HG03469 (cell line): ENCODE results near the gene POU2F1.

Source experiments
- ATAC-seq: cut with Tn5 transposase; IDR thresholded peaks from one replicate; pipeline ENCODE4 v1.9.1; 2021; ENCODE audit warnings: mild to moderate bottlenecking, moderate library complexity, moderate number of reproducible peaks; ENCODE audit not compliant: unreplicated experiment

POU2F1 gene

DNA sequence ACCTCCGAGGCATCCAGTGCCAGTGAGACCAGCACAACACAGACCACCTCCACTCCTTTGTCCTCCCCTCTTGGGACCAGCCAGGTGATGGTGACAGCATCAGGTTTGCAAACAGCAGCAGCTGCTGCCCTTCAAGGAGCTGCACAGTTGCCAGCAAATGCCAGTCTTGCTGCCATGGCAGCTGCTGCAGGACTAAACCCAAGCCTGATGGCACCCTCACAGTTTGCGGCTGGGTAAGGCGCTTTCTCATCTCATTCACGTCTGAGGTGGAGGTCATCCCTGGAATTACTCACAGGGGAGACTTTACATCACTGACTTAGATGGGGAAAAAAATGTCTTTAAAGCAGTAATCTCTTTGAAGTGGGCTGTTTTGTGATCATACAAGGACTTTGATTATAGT, 191.4 kb downstream of the POU2F1 start:
- ATAC-seq, result no peak

DNA sequence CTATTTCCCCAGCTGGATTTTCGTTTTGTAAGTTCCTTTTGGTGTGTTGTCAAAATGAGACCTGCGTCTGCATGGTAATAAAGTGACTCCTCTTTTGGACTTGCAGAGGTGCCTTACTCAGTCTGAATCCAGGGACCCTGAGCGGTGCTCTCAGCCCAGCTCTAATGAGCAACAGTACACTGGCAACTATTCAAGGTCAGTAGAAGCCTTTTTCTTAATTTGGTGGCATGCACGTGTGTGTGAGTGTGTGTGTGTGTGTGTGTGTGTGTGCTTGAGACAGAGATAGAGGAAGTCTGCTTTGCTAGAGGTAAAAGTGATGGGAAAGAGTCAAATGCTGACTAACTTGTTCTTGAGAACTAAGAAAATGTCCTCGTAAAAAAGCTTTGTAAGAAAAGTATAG, 192.2 kb downstream of the POU2F1 start:
- no peak for ATAC-seq

DNA sequence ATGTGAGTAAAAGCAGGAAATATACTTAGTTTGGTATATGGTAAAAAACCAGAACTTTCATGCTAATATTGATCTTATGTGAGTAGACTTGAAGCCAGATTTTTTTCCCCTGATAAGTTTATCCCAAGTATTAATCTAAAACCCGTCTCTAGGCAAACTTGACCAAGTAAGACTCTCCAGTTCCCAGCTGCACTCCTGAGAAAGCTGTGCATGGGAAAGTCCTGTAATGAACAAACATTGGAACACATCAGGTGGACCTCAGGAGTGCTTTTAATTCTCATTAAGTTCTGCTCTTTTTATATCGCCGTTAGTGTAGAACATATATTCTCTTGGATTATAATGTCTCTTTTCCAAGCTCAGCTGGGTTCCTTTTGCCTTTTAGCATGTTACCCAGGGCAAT, 192.6 kb downstream of the POU2F1 start:
- no peak for ATAC-seq

DNA sequence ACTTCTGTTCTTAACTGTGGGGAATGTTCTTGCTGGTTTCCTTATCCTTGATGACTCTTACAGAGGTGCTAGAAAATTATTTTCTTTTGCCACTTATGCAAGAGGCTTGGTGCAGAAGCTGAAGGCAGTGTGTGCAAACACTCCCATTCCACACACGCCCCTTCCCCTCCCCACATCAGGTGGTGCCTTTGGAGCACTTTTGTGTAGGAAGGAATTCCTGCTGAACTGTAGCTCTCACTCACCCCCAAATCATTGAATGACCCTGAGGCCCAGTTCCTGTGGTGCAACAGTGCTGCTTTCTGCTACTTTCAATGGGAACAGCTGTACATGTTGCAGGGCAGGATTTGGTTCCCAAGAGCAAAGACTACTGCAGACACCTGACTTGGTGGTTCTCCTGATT, 195.8 kb downstream of the POU2F1 start:
- no peak for ATAC-seq

DNA sequence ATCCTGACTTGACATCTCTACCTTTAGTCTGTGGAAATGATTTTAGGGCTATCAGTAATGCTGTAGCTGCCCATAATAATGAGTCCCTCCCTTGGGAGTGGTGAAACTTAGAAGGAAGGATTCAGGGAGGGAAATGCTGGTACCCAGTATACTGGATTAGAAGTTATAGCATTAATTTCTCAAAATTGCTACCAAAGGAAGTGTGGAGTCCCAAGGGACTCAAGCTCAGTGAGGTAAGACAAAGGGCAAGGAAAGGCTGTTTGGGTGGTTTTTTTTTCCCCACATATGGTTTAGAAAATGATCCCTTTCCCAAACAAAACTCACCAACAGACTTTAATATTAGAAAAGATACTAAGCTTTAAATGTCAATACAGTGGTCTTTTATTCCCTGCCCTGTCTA, 197.7 kb downstream of the POU2F1 start:
- ATAC-seq, result no peak

DNA sequence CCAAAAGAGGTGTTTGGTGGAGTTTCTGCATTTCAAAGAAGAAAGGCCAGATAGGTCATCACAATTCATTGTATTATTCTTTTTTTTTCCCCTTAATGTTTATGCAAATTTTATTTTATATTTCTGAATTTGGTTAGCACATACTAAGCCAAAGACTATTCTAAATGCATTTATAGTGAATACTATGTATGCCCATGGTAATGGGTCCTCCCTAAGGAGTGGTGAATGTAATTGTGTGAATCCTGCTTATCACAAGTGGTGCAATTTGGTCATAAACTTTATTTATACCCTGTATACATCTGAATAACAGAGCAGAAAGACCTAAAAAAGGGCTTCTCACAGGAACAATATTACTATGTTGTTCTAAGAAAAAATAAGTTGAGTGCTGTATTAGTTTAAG, 198.6 kb downstream of the POU2F1 start:
- ATAC-seq, result no peak

DNA sequence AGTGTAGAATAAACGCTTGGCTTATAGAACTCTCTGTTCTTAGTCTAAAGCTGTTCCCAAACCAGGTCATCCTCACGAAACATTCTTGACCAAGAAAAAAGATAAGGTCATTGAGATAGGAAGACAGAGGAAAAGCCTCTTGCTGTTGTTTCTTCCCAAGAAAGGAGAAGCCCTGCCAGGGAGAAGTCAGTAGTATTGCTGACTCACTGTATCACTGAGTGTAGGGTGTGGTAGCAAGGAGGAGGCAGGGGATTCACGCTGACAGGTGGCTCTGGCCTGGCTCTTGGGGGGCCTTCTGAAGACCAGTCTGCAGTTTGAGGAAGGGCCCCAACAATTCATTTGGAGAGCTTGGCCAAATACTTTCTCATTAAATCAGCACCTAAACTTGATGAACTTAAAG, 199.8 kb downstream of the POU2F1 start:
- ATAC-seq, result no peak

DNA sequence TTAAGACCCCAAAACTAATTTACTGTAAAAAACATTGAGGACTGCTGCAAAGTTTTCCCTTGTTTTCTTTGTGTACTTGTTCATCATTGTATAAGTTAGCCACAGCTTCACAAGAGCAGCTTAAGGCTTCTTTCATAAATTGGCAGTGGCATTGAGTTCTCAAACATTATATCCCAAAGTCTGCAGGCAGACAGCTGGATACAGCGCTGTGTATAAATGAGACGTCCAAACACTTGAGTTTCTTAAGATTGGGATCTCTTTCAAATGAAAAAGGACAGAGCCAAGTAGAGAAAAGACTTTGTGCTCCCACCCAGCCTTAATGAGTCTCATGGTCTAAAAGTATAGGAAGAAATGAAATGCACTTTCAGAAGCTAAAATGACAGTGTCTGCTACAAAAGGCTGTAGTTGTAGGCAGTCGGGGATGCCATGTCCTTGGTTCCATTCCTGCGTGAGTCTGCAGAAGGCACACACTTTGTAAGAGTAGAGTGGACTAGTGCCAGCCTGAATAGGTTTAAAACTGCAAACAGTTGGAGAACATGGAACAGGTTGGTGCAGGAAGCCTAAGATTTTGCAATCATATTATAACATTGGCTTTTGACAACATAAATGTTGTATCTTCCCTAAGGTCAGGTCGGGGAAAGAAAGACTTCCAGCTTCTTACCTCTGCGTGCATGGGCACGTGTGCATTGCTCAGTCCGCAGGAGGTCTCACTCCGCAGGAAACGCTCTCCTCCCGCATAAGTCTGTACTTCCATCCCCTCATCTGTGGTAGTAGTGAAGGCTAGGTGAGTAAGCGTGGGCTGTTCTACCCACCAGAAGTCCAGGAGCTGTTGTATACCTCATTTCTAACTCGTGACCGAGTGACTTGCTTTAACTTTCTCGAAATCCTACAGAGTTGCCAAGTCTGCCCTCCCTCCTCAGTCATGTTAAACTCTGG, 203.3 kb downstream of the POU2F1 start:
- no peak for ATAC-seq

DNA sequence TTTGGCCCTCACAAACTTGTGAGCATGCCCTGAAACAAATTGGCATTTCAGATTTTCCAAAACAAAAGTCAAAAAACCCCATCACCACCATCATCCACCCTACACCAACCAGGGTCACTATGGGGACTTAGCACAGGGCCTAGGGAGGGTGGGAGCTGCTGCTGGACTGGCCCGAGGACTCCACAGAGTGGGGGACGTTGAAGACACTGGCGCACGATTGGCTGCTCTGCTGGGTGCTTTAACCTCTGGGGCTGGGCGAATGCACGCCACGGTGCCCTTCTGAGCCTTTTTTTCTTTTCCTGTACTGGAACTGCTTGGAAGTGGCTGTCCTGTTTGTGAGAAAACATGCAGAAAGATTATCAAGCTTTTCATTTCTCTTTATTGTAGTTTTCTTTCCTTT, 204.8 kb downstream of the POU2F1 start:
- ATAC-seq, result no peak

DNA sequence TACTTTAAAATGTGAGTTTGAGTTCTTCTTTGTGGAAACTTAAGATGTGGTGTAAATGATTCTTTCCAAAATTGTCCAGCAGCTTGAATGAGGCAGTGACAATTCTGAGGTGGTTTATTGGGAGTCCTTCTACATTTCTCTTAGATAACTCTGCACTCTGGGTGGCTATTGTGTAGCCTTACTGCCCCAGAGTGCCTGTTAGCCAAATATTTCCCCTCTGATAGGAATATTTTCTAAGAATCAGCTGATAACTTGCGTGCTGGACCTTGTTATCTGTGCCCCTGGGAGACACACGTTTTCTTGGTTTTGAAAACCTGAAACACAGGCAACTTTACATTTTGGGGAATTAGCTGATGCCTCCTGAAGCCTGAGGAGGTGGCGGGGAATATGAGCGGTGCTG, 206.0 kb downstream of the POU2F1 start:
- no peak for ATAC-seq

DNA sequence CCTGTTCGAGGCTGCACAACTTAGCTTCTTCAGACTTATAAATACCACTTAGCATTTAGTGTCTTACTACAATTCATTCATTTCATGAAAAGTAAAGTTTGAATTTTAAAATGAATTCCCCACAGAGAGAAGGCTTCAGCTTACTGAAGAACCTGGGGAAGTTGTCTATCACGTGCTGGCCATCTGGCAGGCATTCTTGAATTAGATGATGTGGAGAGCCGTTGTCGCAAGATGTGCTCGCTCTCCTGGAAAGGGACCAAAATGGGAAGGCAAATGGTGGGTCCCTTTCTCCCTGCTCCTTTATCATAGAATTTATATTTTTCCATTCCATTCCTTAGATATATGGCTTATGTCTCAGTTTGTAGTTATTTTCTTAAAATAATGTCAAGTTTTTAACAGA, 207.2 kb downstream of the POU2F1 start:
- ATAC-seq, result no peak

DNA sequence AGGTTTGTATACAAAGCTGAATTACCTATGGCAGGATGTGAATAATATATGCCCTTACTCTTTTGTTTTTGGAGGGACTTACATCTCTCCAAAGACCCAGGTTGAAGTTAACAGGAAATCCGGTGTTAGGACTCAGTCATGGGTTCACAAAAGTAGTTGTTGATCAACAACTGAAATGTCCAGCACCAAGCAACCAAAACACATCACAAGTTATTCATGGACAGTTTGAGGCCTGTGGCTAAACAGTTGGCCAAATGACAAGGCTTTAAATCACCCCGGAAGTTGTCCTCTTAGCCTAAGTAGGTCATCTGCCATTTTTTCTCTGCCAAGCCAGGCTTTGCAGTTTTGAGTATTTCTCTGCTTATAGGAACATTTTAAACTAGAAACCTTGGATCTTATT, 207.7 kb downstream of the POU2F1 start:
- ATAC-seq, result no peak

DNA sequence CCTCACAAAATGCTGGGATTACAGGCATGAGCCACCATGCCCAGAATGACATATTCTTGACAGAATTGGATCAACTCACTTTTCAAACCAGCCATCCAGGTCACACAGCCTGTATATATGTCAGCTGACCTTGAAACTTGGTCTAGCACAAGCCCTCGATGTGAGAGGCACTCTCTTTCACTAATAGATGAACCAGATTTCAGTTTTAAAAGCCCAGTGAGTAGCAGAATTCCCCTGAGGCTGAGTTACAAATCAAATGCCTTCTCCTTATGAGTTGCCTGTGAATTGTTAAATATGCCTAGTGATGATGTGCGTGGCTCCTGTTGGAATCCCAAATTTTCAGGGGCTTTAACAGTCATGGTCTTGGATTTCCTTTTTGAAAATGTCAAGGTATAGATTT, 208.9 kb downstream of the POU2F1 start:
- ATAC-seq, result no peak

DNA sequence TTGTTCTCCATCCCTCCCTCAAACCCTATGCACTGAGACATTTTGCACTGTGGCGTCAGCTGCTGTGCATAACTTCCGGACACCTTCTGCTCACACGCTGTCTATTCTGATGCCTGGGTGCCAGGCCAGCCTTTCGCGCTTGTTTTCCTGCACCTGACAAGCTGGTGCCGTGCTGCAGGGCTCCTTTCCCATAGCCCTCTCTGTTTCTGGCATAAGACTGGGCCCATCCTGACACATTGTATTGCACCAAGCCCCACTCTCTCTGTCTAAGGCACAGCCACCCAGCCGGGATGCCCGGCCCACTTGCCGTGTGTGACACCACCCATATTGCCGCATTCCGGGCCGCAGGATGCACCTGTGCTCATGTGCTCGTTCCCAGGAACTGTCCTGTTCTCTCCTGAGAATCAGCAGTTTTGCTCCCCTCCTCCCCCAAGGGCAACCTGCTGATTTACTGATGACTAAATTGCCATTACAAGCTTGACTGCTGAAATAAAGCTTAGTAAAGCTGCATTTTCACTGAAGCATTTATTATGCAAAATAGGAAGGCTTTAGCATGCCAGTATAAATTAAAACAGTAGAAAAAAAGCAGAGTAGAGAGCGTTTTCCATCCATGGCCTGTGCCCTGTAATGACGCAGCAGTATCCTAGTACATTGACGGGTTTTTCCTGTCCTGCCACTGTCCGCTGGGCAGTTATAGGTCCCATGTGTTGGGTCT, 209.6 kb downstream of the POU2F1 start:
- ATAC-seq, result no peak

DNA sequence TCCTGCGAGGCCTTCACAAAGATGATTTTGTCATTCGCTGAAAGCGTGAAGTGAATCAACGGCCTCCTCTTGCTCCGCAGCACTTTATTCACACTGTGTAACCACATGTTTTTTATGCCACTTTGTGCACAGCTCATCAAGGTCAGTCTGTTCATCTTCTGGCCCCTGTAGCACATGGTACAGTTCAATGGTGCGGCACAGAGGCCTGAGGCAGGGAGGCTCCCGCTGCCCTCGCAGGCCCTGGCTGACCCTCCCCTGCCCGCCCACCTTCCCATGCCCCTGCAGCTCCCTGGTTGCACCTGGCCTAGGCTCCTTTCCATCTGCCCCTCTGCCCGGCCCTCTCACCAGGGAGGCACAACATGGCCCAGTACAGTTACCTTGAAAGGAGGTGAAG, 210.2 kb downstream of the POU2F1 start:
- ATAC-seq, result no peak

DNA sequence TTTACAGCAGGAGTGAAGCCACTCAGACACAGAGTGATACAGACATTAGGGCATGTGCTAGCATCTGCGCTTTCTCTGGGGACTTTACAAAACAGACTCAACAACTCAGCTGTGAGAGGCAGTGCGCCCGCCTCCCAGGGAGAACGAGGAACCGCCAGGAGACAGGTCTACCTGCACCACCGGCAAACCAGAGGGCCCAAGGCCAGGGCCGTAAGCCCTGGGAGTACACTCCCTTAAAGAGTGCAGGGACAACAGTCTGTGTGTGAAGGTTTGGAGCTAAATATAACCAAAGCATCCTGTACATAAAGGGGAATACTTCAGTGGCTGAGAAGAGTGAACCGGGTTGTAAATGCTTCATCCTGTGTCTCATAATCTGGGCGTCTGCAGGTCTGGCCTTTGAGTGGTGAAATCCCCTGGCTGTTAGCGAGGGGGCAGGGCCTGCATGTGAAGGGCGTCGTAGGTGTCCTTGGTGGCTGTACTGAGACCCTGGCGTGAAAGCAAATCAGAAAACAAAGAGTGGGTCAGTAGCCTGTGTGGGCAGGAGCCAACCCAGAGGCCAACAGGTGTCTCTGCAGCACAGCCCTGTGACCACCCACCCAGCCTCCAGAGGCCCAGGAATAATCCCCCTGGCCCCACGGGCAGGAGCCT, 210.7 kb downstream of the POU2F1 start:
- no peak for ATAC-seq

DNA sequence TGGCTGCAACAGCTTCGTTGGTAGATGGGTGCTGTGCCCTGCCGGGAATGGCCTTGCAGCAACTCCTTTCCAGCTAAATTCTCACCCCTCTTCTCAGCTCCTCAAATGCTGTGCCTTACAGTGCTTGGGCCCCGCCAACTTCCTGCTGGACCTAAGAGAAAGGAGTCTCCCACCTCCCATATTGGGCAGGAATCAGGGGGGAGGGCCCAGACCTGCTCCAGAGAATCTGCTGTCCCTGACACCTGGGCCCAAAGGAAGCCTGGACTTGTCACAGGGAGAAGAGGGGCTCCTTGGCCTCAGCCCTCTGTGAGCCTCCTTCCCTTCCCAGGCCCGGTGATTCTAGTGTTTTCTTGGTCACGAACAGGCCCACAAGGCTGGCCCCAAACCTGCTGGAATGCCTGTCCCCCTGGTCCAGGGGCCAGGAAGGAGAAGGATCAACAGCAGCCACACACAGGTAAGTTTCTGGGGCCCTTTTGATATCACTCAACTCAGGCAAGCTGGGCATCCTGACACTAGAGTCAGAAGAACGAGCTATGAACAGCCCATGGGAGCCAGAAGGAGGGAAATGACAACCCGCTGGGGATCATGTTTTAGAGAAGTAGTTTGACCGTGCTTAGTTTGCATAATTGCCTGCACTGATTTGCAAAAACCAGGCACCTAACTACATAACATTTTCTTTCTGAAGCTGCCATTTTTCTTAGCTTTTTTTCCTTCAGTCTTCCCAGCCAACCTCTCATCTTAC, 211.4 kb downstream of the POU2F1 start:
- ATAC-seq, result no peak

DNA sequence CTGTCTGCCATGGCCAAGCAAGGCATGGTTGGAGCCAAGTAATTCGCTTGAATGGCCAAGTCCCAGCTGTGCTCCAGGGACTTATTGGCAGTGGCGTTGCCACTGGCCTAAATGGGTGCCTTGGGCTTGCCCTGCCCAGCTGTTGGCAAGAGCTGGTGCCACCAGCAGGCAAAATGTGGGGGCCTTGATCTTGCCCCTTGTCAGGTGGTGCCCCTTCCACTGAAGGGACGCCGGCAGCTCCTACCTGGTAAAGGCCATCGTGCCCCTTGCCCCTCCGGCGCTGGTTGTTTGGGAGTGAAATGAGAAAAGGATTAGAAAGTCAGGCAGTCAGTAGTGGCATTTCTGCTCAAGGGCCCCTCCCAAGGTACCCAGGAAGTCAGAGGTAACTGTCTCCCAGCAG, 212.1 kb downstream of the POU2F1 start:
- ATAC-seq, result no peak

DNA sequence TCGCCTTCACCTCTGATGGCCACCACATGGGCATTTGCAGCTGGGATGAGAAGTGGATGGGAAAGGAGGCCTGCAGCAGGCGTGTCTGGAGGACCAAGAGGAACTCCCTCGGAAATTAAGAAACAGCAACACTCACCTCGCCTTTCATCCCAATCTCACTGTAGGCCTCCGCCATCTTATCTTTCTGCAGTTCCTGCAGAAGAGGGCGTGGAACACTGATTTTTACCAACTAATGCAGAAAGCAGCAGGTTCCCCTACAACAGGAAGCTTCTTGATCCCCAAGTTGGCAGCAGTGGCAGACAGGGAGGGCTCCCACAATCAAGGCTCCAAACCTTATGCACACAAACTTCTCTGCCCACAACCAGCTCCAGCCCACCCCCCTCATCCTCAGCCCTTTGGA, 213.2 kb downstream of the POU2F1 start:
- ATAC-seq, result no peak

DNA sequence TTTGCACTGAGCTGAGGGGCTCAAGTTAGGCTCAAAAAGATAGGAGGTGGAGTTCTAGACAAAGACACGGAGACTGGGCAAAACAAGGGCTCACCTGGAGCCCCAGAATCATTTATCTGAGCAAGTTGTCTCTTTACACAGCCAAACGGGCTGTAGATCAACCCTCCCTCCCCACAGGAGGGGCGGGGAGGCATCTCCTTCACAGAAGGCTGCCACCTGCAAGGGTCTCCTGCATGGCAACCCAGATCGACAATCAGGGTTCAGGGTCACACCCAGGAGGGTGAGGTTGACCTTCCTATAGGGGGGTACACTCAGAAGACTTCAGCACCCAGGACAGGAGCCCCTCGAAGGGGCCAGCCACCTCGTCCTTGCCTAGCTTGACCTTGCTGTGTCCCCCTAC, 213.6 kb downstream of the POU2F1 start:
- no peak for ATAC-seq

DNA sequence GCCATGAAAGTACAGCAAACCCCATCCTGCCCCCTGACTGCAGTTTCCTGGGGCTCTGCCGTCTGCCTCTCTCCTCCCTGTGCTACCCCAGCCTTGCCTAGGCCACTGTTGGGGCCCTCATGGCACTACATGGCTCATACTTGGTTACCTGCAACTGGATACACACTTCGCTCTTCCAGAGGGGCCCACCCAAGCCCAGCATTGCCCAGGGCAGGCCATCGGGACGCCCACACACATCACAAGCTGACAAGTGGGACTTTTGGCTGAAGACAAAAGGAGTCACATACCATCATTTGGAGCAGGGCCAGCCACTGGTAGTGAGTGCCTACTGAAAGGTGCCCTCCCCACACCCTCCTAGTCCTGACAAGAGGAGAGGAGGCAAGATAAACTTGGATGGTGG, 214.8 kb downstream of the POU2F1 start:
- no peak for ATAC-seq
